NCI-H1436 (cell line): Measurements from ENCODE around the gene PBRM1.
"Not testable (repeated sequence)": the region's sequence is repeated elsewhere in the genome, so short reads cannot be mapped to it uniquely, and the experiment has no call there.

Experiments
- DNase-seq: peaks from one replicate; lab custom pipeline; 2025; lab: John Stamatoyannopoulos, UW

PBRM1 gene

GRCh38 chr3:52704611-52705437 lies 19.1 kb upstream of the PBRM1 start:
- no peak for DNase-seq

GRCh38 chr3:52703341-52703740 lies 17.6 kb upstream of the PBRM1 start:
- no peak for DNase-seq

GRCh38 chr3:52697632-52697965 lies 11.9 kb upstream of the PBRM1 start:
- no peak for DNase-seq

GRCh38 chr3:52696830-52697631 lies 11.3 kb upstream of the PBRM1 start:
- no peak for DNase-seq

- DNase-seq = no peak
Observed at GRCh38 chr3:52695798-52696671, 10.3 kb upstream of the PBRM1 start.

GRCh38 chr3:52694528-52695189 lies 8.9 kb upstream of the PBRM1 start:
- DNase-seq = no peak

GRCh38 chr3:52693071-52693470 lies 7.4 kb upstream of the PBRM1 start:
- no peak for DNase-seq

GRCh38 chr3:52690560-52690959 lies 4.8 kb upstream of the PBRM1 start:
- DNase-seq = no peak

- no peak for DNase-seq
Observed at GRCh38 chr3:52689151-52689550, 3.4 kb upstream of the PBRM1 start.

GRCh38 chr3:52688266-52688665 lies 2.6 kb upstream of the PBRM1 start:
- no peak for DNase-seq

GRCh38 chr3:52685285-52685708 lies 416 bp downstream of the PBRM1 start:
- peak; percentile 57 for DNase-seq

- DNase-seq = no peak
Observed at GRCh38 chr3:52684184-52684583, 1.5 kb downstream of the PBRM1 start.

GRCh38 chr3:52683611-52684010 lies 2.1 kb downstream of the PBRM1 start:
- DNase-seq = no peak

- DNase-seq = no peak
Observed at GRCh38 chr3:52682016-52682415, 3.7 kb downstream of the PBRM1 start.

GRCh38 chr3:52681596-52681995 lies 4.1 kb downstream of the PBRM1 start:
- DNase-seq = no peak

- no peak for DNase-seq
Observed at GRCh38 chr3:52679811-52680210, 5.9 kb downstream of the PBRM1 start.

GRCh38 chr3:52679199-52679538 lies 6.5 kb downstream of the PBRM1 start:
- DNase-seq = no peak

- no peak for DNase-seq
Observed at GRCh38 chr3:52678265-52679198, 7.2 kb downstream of the PBRM1 start.

- not testable (repeated sequence) for DNase-seq
Observed at GRCh38 chr3:52676201-52676600, 9.5 kb downstream of the PBRM1 start.

- no peak for DNase-seq
Observed at GRCh38 chr3:52671676-52672075, 14.0 kb downstream of the PBRM1 start.
